GM12892 (cell line): ENCODE data around the gene LRRFIP1.

ENCODE experiments used
- POLR2A ChIP-seq: IDR thresholded peaks from 2 replicates; pipeline ENCODE4 v1.6.1; 2011; ENCODE audit warnings: low read depth, low read length, control low read depth
- POLR2AphosphoS5 ChIP-seq: IDR thresholded peaks from 2 replicates; pipeline ENCODE4 v1.6.1; 2011; ENCODE audit warnings: low read depth, low read length, control low read depth
- TAF1 ChIP-seq: IDR thresholded peaks from 2 replicates; pipeline ENCODE4 v1.6.1; 2011; ENCODE audit warnings: low read depth, mild to moderate bottlenecking, control low read depth, low read length, borderline replicate concordance

DNA sequence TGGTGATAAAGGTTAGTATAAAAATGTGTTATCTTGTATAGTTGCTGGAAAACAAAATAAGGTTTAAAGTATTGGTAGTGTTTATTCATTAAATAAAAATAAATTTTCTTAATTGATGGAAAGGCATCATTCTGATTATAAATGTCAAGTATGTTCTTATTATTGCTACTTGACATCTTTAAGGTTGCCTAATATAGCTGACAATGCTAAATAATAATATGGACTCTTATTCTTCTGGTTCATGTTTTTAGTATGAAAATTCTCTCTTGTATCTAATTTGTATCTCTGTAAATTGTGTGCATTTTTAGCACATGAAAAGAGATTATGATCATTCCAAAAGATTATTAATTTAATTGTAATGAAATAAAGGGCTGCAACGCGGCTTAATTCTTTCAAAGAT lies 196.2 kb downstream of the LRRFIP1 start:
- no peak for TF ChIP-seq POLR2A
- TF ChIP-seq POLR2AphosphoS5 = no peak
- no peak for TF ChIP-seq TAF1
